Non-pigmented ciliary epithelial cell (primary cell): Measurements from ENCODE around the gene STK16.
A peak's percentile ranks its signal among the peaks of the same experiment; 100 is the strongest.
"Not testable (repeated sequence)": the region's sequence is repeated elsewhere in the genome, so short reads cannot be mapped to it uniquely, and the experiment has no call there.

Experiments
- DNase-seq: peaks from one replicate; pipeline ENCODE4 v3.0.0-alpha.2; 2010; ENCODE audit warnings: low read depth

The STK16 gene

GRCh38 chr2:219245148-219245898, at the start of gene STK16, which contains the start of gene GLB1L:
TSS of gene STK16 (plus strand) at chr2:219245479. CDS start at chr2:219246000, 521 bp downstream.
TSS of gene GLB1L (minus strand) at chr2:219245444. CDS start at chr2:219243573, 1,871 bp downstream.
- DNase-seq = peak; percentile 65

- DNase-seq = no peak
These were observed 47.9 kb upstream of the STK16 start for GRCh38 chr2:219197388-219197787.

GRCh38 chr2:219198974-219199373, 46.3 kb upstream of the STK16 start:
- no peak for DNase-seq

- no peak for DNase-seq
These were observed 45.6 kb upstream of the STK16 start for GRCh38 chr2:219199470-219200211.

- DNase-seq = not testable (repeated sequence)
These were observed 44.6 kb upstream of the STK16 start for GRCh38 chr2:219200502-219201326.

GRCh38 chr2:219201331-219201730, 43.9 kb upstream of the STK16 start:
- DNase-seq = not testable (repeated sequence)

- no peak for DNase-seq
These were observed 40.7 kb upstream of the STK16 start for GRCh38 chr2:219204425-219205164.

- no peak for DNase-seq
These were observed 40.1 kb upstream of the STK16 start for GRCh38 chr2:219205165-219205538.

- no peak for DNase-seq
These were observed 39.3 kb upstream of the STK16 start for GRCh38 chr2:219205981-219206327.

- no peak for DNase-seq
These were observed 38.7 kb upstream of the STK16 start, which contains the start of gene ZFAND2B for GRCh38 chr2:219206328-219207133. TSS of gene ZFAND2B (plus strand) at chr2:219206782. CDS start at chr2:219206988, 206 bp downstream.

- DNase-seq = no peak
These were observed 38.0 kb upstream of the STK16 start for GRCh38 chr2:219207134-219207883.

GRCh38 chr2:219207884-219208740, 37.2 kb upstream of the STK16 start:
- no peak for DNase-seq

GRCh38 chr2:219209236-219210195, 35.8 kb upstream of the STK16 start:
- DNase-seq = no peak

- no peak for DNase-seq
These were observed 34.9 kb upstream of the STK16 start for GRCh38 chr2:219210196-219210885.

GRCh38 chr2:219210886-219211362, 34.4 kb upstream of the STK16 start:
- no peak for DNase-seq

GRCh38 chr2:219213026-219213415, 32.3 kb upstream of the STK16 start:
- no peak for DNase-seq

- no peak for DNase-seq
These were observed 31.7 kb upstream of the STK16 start for GRCh38 chr2:219213486-219214071.
